Right lobe of liver (tissue), 4 donors: Measurements from ENCODE around the gene SPN.
"Not testable (repeated sequence)": the region's sequence is repeated elsewhere in the genome, so short reads cannot be mapped to it uniquely, and the experiment has no call there.

Experiments
- CTCF ChIP-seq, 4 donors: fragments of 200-600 bp in 3 of 4; fragments of 450-650 bp in 1 of 4; IDR thresholded peaks; one replicate each; pipeline versions ENCODE4 v1.5.1 to v1.8.0; 2016 to 2022; ENCODE audit warnings: antibody characterized with exemption in 4 of 4, mild to moderate bottlenecking in 2 of 4
- POLR2A ChIP-seq: fragments of 450-650 bp; IDR thresholded peaks from one replicate; pipeline ENCODE4 v1.6.1; 2017; ENCODE audit warnings: antibody characterized with exemption, mild to moderate bottlenecking
- donor health status: DM: no; HTN: no; CAD: no.
- donor health status: DM: no; HTN: no; CAD: no.
- donor health status: DM: no; HTN: yes; CAD: no.

GRCh38 chr16:29622738-29623137 is 40.3 kb upstream of the SPN start:
- not testable (repeated sequence) for TF ChIP-seq CTCF (IDR thresholded peaks at IDR 0.05); POLR2A
